ENCODE data around the gene OR1L1. TPM values are rescaled to one million over a fixed set of nuclear protein-coding genes. Genes with fewer than 3 reads are reported as not detected.

OR1L1 gene
- total RNA-seq, result not detected

- ATAC-seq, result no peak
- Mint-ChIP-seq H3K27ac (no peak within 1 kb of the TSS), H3K4me3 (no peak within 1 kb of the TSS), H3K36me3 (no peaks in the 10 kb centered on the region), H3K4me1 (no peaks in the 10 kb centered on the region), H3K9me3 (ENCODE audit: low read depth) (peaks cover under 1% of the 10 kb centered on the region), H3K27me3 (peaks cover 8% of the 10 kb centered on the region)
- CTCF ChIA-PET, result no interaction called here
- no peak for DNase-seq
Observed at GRCh38 chr9:122661416-122661815, at the start of gene OR1L1. TSS of gene OR1L1 (plus strand) at chr9:122661716. CDS start at chr9:122661716, 0 bp downstream.

GRCh38 chr9:122614362-122614761 is 47.2 kb upstream of the OR1L1 start, which contains the start of gene OR1Q1:
TSS of gene OR1Q1 (plus strand) at chr9:122614738. CDS start at chr9:122614738, 0 bp downstream.
- Mint-ChIP-seq H3K9me3 (ENCODE audit: low read depth) (no peaks in the 10 kb centered on the region), H3K4me1 (no peaks in the 10 kb centered on the region), H3K4me3 (no peak within 1 kb of the TSS), H3K27me3 (peaks cover 2% of the 10 kb centered on the region), H3K27ac (no peak within 1 kb of the TSS), H3K36me3 (no peaks in the 10 kb centered on the region)
- CTCF ChIA-PET, result no interaction called here
- DNase-seq, result no peak
- no peak for ATAC-seq

GRCh38 chr9:122619996-122620395 is 41.5 kb upstream of the OR1L1 start:
- CTCF ChIA-PET, result no interaction called here
- H3K9me3 Mint-ChIP-seq (ENCODE audit: low read depth), result no peaks in the 10 kb centered on the region
- DNase-seq, result no peak
- H3K27me3 Mint-ChIP-seq, result no peaks in the 10 kb centered on the region
- H3K27ac Mint-ChIP-seq, result no peak overlapping the region
- H3K4me1 Mint-ChIP-seq, result no peaks in the 10 kb centered on the region
- H3K36me3 Mint-ChIP-seq, result no peaks in the 10 kb centered on the region
- no peak overlapping the region for H3K4me3 Mint-ChIP-seq
- ATAC-seq, result no peak

- no peak overlapping the region for H3K4me3 Mint-ChIP-seq
- H3K9me3 Mint-ChIP-seq (ENCODE audit: low read depth), result no peaks in the 10 kb centered on the region
- no peaks in the 10 kb centered on the region for H3K36me3 Mint-ChIP-seq
- no peak for ATAC-seq
- H3K27ac Mint-ChIP-seq, result no peak overlapping the region
- no peak for DNase-seq
- CTCF ChIA-PET, result no interaction called here
- peaks cover 5% of the 10 kb centered on the region for H3K27me3 Mint-ChIP-seq
- H3K4me1 Mint-ChIP-seq, result no peaks in the 10 kb centered on the region
Observed at GRCh38 chr9:122642226-122642625, 19.3 kb upstream of the OR1L1 start.

- Mint-ChIP-seq H3K27ac (no peak overlapping the region), H3K9me3 (ENCODE audit: low read depth) (no peaks in the 10 kb centered on the region), H3K27me3 (peaks cover 2% of the 10 kb centered on the region), H3K36me3 (no peaks in the 10 kb centered on the region), H3K4me1 (no peaks in the 10 kb centered on the region), H3K4me3 (no peak overlapping the region)
- DNase-seq (no peak), ATAC-seq (no peak)
- CTCF ChIA-PET, result no interaction called here
Observed at GRCh38 chr9:122656378-122656777, 5.1 kb upstream of the OR1L1 start.

- CTCF ChIA-PET, result no interaction called here
- peaks cover 2% of the 10 kb centered on the region for H3K27me3 Mint-ChIP-seq
- H3K9me3 Mint-ChIP-seq (ENCODE audit: low read depth), result no peaks in the 10 kb centered on the region
- H3K4me1 Mint-ChIP-seq, result no peaks in the 10 kb centered on the region
- ATAC-seq, result no peak
- no peak for DNase-seq
- H3K36me3 Mint-ChIP-seq, result no peaks in the 10 kb centered on the region
- no peak within 1 kb of the TSS for H3K27ac Mint-ChIP-seq
- no peak within 1 kb of the TSS for H3K4me3 Mint-ChIP-seq
Observed at GRCh38 chr9:122657527-122657926, 4.0 kb upstream of the OR1L1 start, which contains the start of gene OR1B1. TSS of gene OR1B1 (minus strand) at chr9:122657627.

- Mint-ChIP-seq H3K4me1 (no peaks in the 10 kb centered on the region), H3K9me3 (ENCODE audit: low read depth) (peaks cover 9% of the 10 kb centered on the region), H3K27me3 (peaks cover 6% of the 10 kb centered on the region), H3K27ac (no peak overlapping the region), H3K36me3 (no peaks in the 10 kb centered on the region), H3K4me3 (no peak overlapping the region)
- ATAC-seq (no peak), DNase-seq (no peak)
- CTCF ChIA-PET, result no interaction called here
Observed at GRCh38 chr9:122672481-122672880, 11.0 kb downstream of the OR1L1 start.

GRCh38 chr9:122684851-122685250 is 23.3 kb downstream of the OR1L1 start:
- no peaks in the 10 kb centered on the region for H3K4me1 Mint-ChIP-seq
- no peak overlapping the region for H3K27ac Mint-ChIP-seq
- no peak overlapping the region for H3K4me3 Mint-ChIP-seq
- no peaks in the 10 kb centered on the region for H3K36me3 Mint-ChIP-seq
- CTCF ChIA-PET, result no interaction called here
- H3K27me3 Mint-ChIP-seq, result peaks cover 4% of the 10 kb centered on the region
- ATAC-seq (no peak), DNase-seq (no peak)
- H3K9me3 Mint-ChIP-seq (ENCODE audit: low read depth), result peaks cover 12% of the 10 kb centered on the region

GRCh38 chr9:122695696-122696095 is 34.2 kb downstream of the OR1L1 start:
- H3K9me3 Mint-ChIP-seq (ENCODE audit: low read depth), result peaks cover 3% of the 10 kb centered on the region
- CTCF ChIA-PET, result no interaction called here

More at GRCh38 chr9:122695696-122696095, 34.2 kb downstream of the OR1L1 start:
- Mint-ChIP-seq H3K36me3 (no peaks in the 10 kb centered on the region), H3K27me3 (peaks cover 3% of the 10 kb centered on the region), H3K4me1 (no peaks in the 10 kb centered on the region), H3K27ac (no peak overlapping the region), H3K4me3 (no peak overlapping the region)
- no peak for DNase-seq
- no peak for ATAC-seq

Other genes with a start within 250 kb of the OR1L1 start
- gene OR1J1, start 183.8 kb upstream of the OR1L1 start, total RNA-seq, result not detected
- gene OR1J2, start 150.9 kb upstream of the OR1L1 start, total RNA-seq, result not detected
- not detected for gene OR1J4, start 142.6 kb upstream of the OR1L1 start, total RNA-seq
- not detected for gene OR1N1, start 134.4 kb upstream of the OR1L1 start, total RNA-seq
- not detected for gene OR1N2, start 108.6 kb upstream of the OR1L1 start, total RNA-seq
- not detected for gene OR1L8, start 78.3 kb upstream of the OR1L1 start, total RNA-seq
- under 1 TPM in 1 of 2 experiments, not detected in 1; 0.40 TPM for gene OR1Q1, start 47.0 kb upstream of the OR1L1 start, total RNA-seq
- gene OR1B1, start 4.1 kb upstream of the OR1L1 start, total RNA-seq, result under 1 TPM in 1 of 2 experiments, not detected in 1; 0.41 TPM
- gene OR1L3, start 13.4 kb downstream of the OR1L1 start, total RNA-seq, result not detected
- not detected for gene OR1L4, start 62.3 kb downstream of the OR1L1 start, total RNA-seq
- gene OR1L6, start 80.6 kb downstream of the OR1L1 start, total RNA-seq, result not detected
- gene OR5C1, start 127.2 kb downstream of the OR1L1 start, total RNA-seq, result not detected
- not detected for gene OR1K1, start 138.4 kb downstream of the OR1L1 start, total RNA-seq
- 10 to 100 TPM; 22.0 to 29.0 TPM for gene PDCL, start 166.9 kb downstream of the OR1L1 start, total RNA-seq
- 10 to 100 TPM; 49.7 to 53.7 TPM for gene RC3H2, start 243.6 kb downstream of the OR1L1 start, total RNA-seq